Kidney capillary endothelial cell (primary cell): ENCODE data around the gene SCCPDH.
"Not testable (repeated sequence)": the region's sequence is repeated elsewhere in the genome, so short reads cannot be mapped to it uniquely, and the experiment has no call there.

Source experiments
- DNase-seq: peaks from one replicate; pipeline ENCODE4 v3.0.0-alpha.2; 2018; ENCODE audit warnings: low spot score

SCCPDH gene

GRCh38 chr1:246801241-246802020, 77.2 kb downstream of the SCCPDH start:
- DNase-seq = no peak

DNA sequence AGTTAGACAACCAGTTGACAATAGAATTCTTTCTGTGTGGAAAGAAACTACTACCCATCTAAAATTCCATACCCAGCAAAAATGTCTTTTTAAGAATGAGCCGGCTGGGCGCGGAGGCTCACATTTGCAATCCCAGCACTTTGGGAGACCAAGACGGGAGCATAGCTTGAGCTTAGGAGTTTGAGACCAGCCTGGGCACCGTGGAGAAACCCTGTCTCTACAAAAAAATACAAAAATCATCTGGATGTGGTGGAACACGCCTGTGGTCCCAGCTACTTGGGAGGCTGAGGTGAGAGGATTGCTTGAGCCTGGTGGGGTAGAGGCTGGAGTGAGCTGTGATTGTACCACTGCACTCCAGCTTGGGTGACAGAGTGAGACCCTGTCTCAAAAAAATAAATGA, 79.2 kb downstream of the SCCPDH start:
- no peak for DNase-seq

- no peak for DNase-seq
These were observed 79.7 kb downstream of the SCCPDH start for GRCh38 chr1:246803883-246804282.

- DNase-seq = no peak
These were observed 81.0 kb downstream of the SCCPDH start for GRCh38 chr1:246805135-246805716.

- no peak for DNase-seq
These were observed 85.3 kb downstream of the SCCPDH start for GRCh38 chr1:246809473-246809872.

DNA sequence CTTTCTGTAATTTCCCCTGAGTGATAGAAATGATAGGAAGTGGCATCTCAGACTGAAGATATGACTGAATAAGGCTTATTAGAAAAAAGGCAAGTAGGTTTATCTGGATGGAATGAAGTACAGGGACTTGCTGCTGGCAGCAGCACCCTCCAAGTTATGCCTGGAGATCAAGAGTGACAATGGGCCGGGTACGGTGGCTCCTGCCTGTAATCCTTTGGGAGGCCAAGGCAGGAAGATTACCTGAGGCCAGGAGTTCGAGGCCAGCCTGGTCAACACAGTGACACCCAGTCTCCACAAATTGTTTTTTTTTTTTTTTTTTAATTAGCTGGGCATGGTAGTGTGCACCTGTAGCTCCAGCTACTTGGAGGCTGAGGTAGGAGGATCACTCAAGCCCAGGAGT, 87.8 kb downstream of the SCCPDH start:
- DNase-seq = no peak

GRCh38 chr1:246813325-246813724, 89.1 kb downstream of the SCCPDH start:
- not testable (repeated sequence) for DNase-seq

DNA sequence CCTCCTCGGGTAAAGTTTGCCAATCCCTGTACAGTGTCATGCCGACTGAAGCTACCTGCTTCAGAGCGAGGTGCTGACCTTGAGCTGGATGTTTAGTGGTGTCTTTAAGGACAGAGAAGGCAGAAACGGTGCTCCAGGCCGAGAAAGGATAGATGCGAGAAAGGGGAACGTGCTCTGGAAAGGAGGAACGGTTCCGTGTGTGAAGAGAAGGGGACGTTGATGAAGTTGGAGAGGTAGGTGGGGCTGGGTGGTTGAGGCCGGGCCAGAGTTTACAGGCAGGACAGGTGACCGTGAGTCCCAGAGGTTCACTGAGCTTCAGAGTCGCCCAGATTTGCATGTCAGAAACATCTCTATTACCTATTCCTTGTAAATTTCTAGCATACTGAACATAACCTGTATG, 90.7 kb downstream of the SCCPDH start:
- no peak for DNase-seq

GRCh38 chr1:246815693-246816270, 91.6 kb downstream of the SCCPDH start:
- DNase-seq = no peak
